Neural cell (in vitro differentiated cells): ENCODE results near the gene LYVE1. TPM values are rescaled to one million over a fixed set of nuclear protein-coding genes. Genes with fewer than 3 reads are reported as not detected.

Experiments used
- H2AFZ ChIP-seq: fragments of 200-600, 300-800 bp; sonication (generic), shearing (Covaris generic); 2 replicates; pipeline ENCODE4 v1.6.0; 2014; ENCODE audit warnings: low read depth, mild to moderate bottlenecking, antibody characterized with exemption, low read length, moderate library complexity
- H3F3A ChIP-seq: fragments of 200-600 bp; shearing (Covaris generic); 2 replicates; pipeline ENCODE4 v1.6.1; 2016; ENCODE audit warnings: mild to moderate bottlenecking, moderate library complexity, mixed read lengths, antibody characterized with exemption, low read length; ENCODE audit not compliant: insufficient read depth, poor library complexity, severe bottlenecking
- H3K27ac ChIP-seq: fragments of 200-600, 300-800 bp; sonication (generic), shearing (Covaris generic); 2 replicates; pipeline ENCODE4 v1.5.1; 2014; ENCODE audit warnings: mild to moderate bottlenecking, low read length, moderate library complexity
- H3K27me3 ChIP-seq: fragments of 300-800, 200-600 bp; sonication (generic), shearing (Covaris generic); 2 replicates; pipeline ENCODE4 v1.6.0; 2014; ENCODE audit warnings: mild to moderate bottlenecking, low read depth, low read length, moderate library complexity; ENCODE audit not compliant: insufficient read depth
- H3K36me3 ChIP-seq: fragments of 300-800, 200-600 bp; sonication (generic), shearing (Covaris generic); 2 replicates; pipeline ENCODE4 v1.5.1; 2014; ENCODE audit warnings: mild to moderate bottlenecking, antibody characterized with exemption, low read length, moderate library complexity; ENCODE audit not compliant: insufficient read depth
- H3K4me2 ChIP-seq: fragments of 300-800, 200-600 bp; sonication (generic), shearing (Covaris generic); 2 replicates; pipeline ENCODE4 v1.6.0; 2014; ENCODE audit warnings: mild to moderate bottlenecking, low read length
- H3K4me3 ChIP-seq: fragments of 300-800, 200-600 bp; sonication (generic), shearing (Covaris generic); 2 replicates; pipeline ENCODE4 v1.5.1; 2014; ENCODE audit warnings: mild to moderate bottlenecking, low read length, moderate library complexity
- H3K79me2 ChIP-seq: fragments of 200-600 bp; shearing (Covaris generic); replicated peaks from 2 replicates; pipeline ENCODE4 v1.6.0; 2014; ENCODE audit warnings: mild to moderate bottlenecking, low read length, moderate library complexity; ENCODE audit not compliant: insufficient read depth
- H3K9ac ChIP-seq: fragments of 300-800, 200-600 bp; sonication (generic), shearing (Covaris generic); 2 replicates; pipeline ENCODE4 v1.6.1; 2016; ENCODE audit warnings: mild to moderate bottlenecking, low read length, mixed read lengths
- H3K9me2 ChIP-seq: fragments of 200-600 bp; shearing (Covaris generic); 2 replicates; pipeline ENCODE4 v1.6.1; 2016; ENCODE audit warnings: mild to moderate bottlenecking, low read length, mixed read lengths; ENCODE audit not compliant: insufficient read depth
- H3K9me3 ChIP-seq: fragments of 200-600, 300-800 bp; sonication (generic), shearing (Covaris generic); 2 replicates; pipeline ENCODE4 v1.6.1; 2016; ENCODE audit warnings: mild to moderate bottlenecking, mixed run types, low read length, moderate library complexity, mixed read lengths
- H4K20me1 ChIP-seq: fragments of 200-600 bp; shearing (Covaris generic); 2 replicates; pipeline ENCODE4 v1.6.1; 2016; ENCODE audit warnings: mild to moderate bottlenecking, mixed run types; ENCODE audit not compliant: insufficient read depth
- EP300 ChIP-seq: fragments of 450-650 bp; conservative IDR thresholded peaks from 2 replicates; pipeline ENCODE4 v1.6.1; 2014; ENCODE audit warnings: antibody characterized with exemption, mild to moderate bottlenecking, moderate library complexity; ENCODE audit not compliant: poor library complexity, severe bottlenecking
- EZH2 ChIP-seq: fragments of 200-600, 300-800 bp; shearing (Covaris generic), sonication (generic); IDR thresholded peaks from 2 replicates; pipeline ENCODE4 v1.6.1; 2014; ENCODE audit warnings: antibody characterized with exemption, low read length, borderline replicate concordance, mild to moderate bottlenecking; ENCODE audit not compliant: insufficient read depth, poor library complexity, severe bottlenecking
- MXI1 ChIP-seq: fragments of 450-650 bp; conservative IDR thresholded peaks from 2 replicates; pipeline ENCODE4 v1.6.1; 2014; ENCODE audit warnings: antibody characterized with exemption, mild to moderate bottlenecking; ENCODE audit not compliant: poor library complexity, severe bottlenecking
- POLR2AphosphoS5 ChIP-seq: IDR thresholded peaks from 2 replicates; pipeline ENCODE4 v1.6.1; 2012
- RAD21 ChIP-seq: fragments of 450-650 bp; conservative IDR thresholded peaks from 2 replicates; pipeline ENCODE4 v1.6.1; 2014; ENCODE audit warnings: antibody characterized with exemption, mild to moderate bottlenecking, moderate library complexity
- SMC3 ChIP-seq: fragments of 450-650 bp; conservative IDR thresholded peaks from 2 replicates; pipeline ENCODE4 v1.6.1; 2014; ENCODE audit warnings: antibody characterized with exemption, mild to moderate bottlenecking, moderate library complexity; ENCODE audit not compliant: poor library complexity
- TAF1 ChIP-seq: IDR thresholded peaks from 2 replicates; pipeline ENCODE4 v1.6.1; 2012; ENCODE audit warnings: low read depth
- polyA plus RNA-seq: library from polyadenylated mRNA; depleted of rRNA; stranded (reverse); fragments of >200 nt; gene quantifications from 2 replicates; pipeline ENCODE4 v1.2.3, GENCODE V29; 2014
- TF ChIP-seq, protein P1 (sequence below): fragments of 450-650 bp; IDR thresholded peaks from 2 replicates; pipeline ENCODE4 v1.5.1; 2014; ENCODE audit warnings: antibody characterized with exemption, mild to moderate bottlenecking, moderate library complexity; ENCODE audit not compliant: poor library complexity, severe bottlenecking
- TF ChIP-seq, protein P2 (sequence below): IDR thresholded peaks from 2 replicates; pipeline ENCODE4 v1.6.1; 2012; ENCODE audit warnings: borderline replicate concordance

Gene LYVE1
- polyA plus RNA-seq, 1 donor from 2014 or later: not detected

DNA sequence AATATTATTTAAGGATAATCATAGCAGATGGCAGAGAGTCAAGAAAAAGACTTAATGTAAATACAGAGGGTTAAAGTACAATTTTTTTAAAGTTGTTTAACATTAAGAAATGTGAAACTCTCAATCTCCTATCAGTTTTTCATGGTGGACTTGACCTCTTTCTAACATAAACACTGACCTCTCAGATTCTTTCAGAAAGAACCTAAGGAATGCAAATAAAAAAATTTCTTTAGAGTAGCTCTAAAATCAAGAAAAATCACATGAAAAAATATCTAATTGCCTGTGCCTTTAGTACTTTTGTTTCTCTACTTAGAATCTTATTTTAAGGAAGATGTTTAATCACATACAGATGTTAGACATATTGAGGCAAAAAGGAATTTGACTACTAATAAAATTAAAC is 40.3 kb downstream of the LYVE1 start:
- no peaks in the 10 kb centered on the region for H3K9me2 ChIP-seq
- H3K27ac ChIP-seq: no peak overlapping the region
- H3K36me3 ChIP-seq: peaks cover 5% of the 10 kb centered on the region
- no peaks in the 10 kb centered on the region for H3F3A ChIP-seq
- no peaks in the 10 kb centered on the region for H3K79me2 ChIP-seq
- no peak overlapping the region for H3K4me3 ChIP-seq
- no peaks in the 10 kb centered on the region for H3K9me3 ChIP-seq
- no peaks in the 10 kb centered on the region for H4K20me1 ChIP-seq
- H3K27me3 ChIP-seq: no peaks in the 10 kb centered on the region
- H3K4me2 ChIP-seq: no peak overlapping the region
- no peak overlapping the region for H2AFZ ChIP-seq
- no peak overlapping the region for H3K9ac ChIP-seq
- TF ChIP-seq POLR2AphosphoS5: no peak
- TF ChIP-seq SMC3: no peak
- no peak for TF ChIP-seq EZH2
- TF ChIP-seq, protein P1, sequence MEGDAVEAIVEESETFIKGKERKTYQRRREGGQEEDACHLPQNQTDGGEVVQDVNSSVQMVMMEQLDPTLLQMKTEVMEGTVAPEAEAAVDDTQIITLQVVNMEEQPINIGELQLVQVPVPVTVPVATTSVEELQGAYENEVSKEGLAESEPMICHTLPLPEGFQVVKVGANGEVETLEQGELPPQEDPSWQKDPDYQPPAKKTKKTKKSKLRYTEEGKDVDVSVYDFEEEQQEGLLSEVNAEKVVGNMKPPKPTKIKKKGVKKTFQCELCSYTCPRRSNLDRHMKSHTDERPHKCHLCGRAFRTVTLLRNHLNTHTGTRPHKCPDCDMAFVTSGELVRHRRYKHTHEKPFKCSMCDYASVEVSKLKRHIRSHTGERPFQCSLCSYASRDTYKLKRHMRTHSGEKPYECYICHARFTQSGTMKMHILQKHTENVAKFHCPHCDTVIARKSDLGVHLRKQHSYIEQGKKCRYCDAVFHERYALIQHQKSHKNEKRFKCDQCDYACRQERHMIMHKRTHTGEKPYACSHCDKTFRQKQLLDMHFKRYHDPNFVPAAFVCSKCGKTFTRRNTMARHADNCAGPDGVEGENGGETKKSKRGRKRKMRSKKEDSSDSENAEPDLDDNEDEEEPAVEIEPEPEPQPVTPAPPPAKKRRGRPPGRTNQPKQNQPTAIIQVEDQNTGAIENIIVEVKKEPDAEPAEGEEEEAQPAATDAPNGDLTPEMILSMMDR: no peak
- no peak for TF ChIP-seq EP300
- no peak for TF ChIP-seq TAF1

DNA sequence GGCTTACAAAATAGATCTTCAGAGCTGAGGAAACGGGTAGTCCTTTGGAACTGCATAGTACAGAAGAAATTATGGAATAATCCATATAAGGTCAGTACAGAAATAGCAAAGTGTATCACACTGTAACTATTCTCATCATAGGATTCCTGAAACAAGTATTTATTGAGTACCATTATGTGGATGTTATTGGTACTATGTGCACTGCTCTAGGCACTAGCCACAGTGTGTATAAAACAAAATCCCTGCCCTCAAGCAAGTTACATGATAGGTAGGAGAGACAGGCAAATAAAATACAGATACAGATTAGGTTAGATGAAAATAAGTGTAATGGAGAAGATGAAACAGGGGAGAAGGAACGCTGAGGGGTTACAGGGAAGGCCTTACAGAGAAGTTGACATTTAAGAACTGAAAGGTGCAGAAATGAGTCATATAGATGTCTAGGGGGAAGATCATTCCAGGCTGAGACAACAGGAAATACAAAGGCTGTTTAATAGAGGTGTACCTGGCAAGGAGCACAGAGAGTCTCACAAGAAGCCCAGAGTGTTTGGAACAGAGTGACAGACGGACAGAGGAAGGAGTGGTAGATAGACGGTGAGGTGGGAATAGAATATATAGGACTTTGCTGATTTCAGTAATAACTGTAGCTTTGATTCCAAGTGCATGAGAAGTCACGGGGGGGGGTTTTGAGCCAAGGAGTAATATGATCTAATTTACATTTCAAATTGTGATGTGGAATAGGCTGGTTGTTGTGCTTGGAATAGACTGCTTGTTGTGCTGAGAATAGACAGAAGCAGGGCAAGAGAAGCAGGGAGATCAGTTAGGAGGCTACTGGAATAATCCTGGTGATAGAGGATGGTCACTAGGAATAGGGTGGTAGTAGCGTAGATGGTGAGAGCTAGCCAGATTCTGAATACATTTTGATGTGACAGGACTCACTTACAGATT is 41.2 kb downstream of the LYVE1 start:
- peaks cover 5% of the 10 kb centered on the region for H3K36me3 ChIP-seq
- H3K27ac ChIP-seq: no peak overlapping the region
- no peaks in the 10 kb centered on the region for H3K9me2 ChIP-seq
- H3K27me3 ChIP-seq: no peaks in the 10 kb centered on the region
- no peak overlapping the region for H3K9ac ChIP-seq
- TF ChIP-seq POLR2AphosphoS5 (no peak), TAF1 (no peak), MXI1 (no peak), RAD21 (no peak), EZH2 (no peak), SMC3 (no peak), EP300 (no peak)
- TF ChIP-seq, protein P2, sequence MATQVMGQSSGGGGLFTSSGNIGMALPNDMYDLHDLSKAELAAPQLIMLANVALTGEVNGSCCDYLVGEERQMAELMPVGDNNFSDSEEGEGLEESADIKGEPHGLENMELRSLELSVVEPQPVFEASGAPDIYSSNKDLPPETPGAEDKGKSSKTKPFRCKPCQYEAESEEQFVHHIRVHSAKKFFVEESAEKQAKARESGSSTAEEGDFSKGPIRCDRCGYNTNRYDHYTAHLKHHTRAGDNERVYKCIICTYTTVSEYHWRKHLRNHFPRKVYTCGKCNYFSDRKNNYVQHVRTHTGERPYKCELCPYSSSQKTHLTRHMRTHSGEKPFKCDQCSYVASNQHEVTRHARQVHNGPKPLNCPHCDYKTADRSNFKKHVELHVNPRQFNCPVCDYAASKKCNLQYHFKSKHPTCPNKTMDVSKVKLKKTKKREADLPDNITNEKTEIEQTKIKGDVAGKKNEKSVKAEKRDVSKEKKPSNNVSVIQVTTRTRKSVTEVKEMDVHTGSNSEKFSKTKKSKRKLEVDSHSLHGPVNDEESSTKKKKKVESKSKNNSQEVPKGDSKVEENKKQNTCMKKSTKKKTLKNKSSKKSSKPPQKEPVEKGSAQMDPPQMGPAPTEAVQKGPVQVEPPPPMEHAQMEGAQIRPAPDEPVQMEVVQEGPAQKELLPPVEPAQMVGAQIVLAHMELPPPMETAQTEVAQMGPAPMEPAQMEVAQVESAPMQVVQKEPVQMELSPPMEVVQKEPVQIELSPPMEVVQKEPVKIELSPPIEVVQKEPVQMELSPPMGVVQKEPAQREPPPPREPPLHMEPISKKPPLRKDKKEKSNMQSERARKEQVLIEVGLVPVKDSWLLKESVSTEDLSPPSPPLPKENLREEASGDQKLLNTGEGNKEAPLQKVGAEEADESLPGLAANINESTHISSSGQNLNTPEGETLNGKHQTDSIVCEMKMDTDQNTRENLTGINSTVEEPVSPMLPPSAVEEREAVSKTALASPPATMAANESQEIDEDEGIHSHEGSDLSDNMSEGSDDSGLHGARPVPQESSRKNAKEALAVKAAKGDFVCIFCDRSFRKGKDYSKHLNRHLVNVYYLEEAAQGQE: no peak
- TF ChIP-seq, protein P1: no peak
- no peaks in the 10 kb centered on the region for H4K20me1 ChIP-seq
- H3K4me2 ChIP-seq: no peak overlapping the region
- H3K79me2 ChIP-seq: no peaks in the 10 kb centered on the region
- no peak overlapping the region for H3K4me3 ChIP-seq
- no peaks in the 10 kb centered on the region for H3F3A ChIP-seq
- no peak overlapping the region for H2AFZ ChIP-seq
- no peaks in the 10 kb centered on the region for H3K9me3 ChIP-seq
